Testis (tissue), 3 donors: ENCODE results near the gene PAXIP1. TPM values are rescaled to one million over a fixed set of nuclear protein-coding genes. Genes with fewer than 3 reads are reported as not detected.

Experiments used
- DNase-seq: peaks from one replicate; pipeline ENCODE4 v3.0.0-alpha.2; 2019
- H3K27ac ChIP-seq, 2 donors: fragments of 200-600 bp; sonication (generic); one replicate each; pipeline ENCODE4 v1.5.1; 2019
- H3K27me3 ChIP-seq: fragments of 200-600 bp; sonication (generic); one replicate; pipeline ENCODE4 v1.5.1; 2019
- H3K36me3 ChIP-seq: fragments of 200-600 bp; sonication (generic); one replicate; pipeline ENCODE4 v1.5.1; 2017; ENCODE audit warnings: low read depth; ENCODE audit errors: missing control alignments
- H3K4me1 ChIP-seq: fragments of 200-600 bp; sonication (generic); one replicate; pipeline ENCODE4 v1.5.1; 2019
- H3K4me3 ChIP-seq, 2 donors: fragments of 200-600 bp; sonication (generic); one replicate each; pipeline ENCODE4 v1.5.1; 2017 to 2019
- H3K9me3 ChIP-seq: fragments of 200-600 bp; sonication (generic); one replicate; pipeline ENCODE4 v1.5.1; 2017
- POLR2A ChIP-seq: fragments of 450-650 bp; IDR thresholded peaks from one replicate; pipeline ENCODE4 v1.6.1; 2017; ENCODE audit warnings: antibody characterized with exemption, mild to moderate bottlenecking, moderate library complexity
- WGBS, 2 donors: methylation state at CpG; one replicate each; pipeline ENCODE4 v1.1.5; 2018; 5-methylcytosine and 5-hydroxymethylcytosine counted together
- intact Hi-C: fragments of 100-400 bp; cut with DNase I; formaldehyde crosslinking; loops from one replicate; pipeline ENCODE4 v1.15.1; 2023; ENCODE audit warnings: low total_unique reads
- polyA plus RNA-seq: library from polyadenylated mRNA; stranded (reverse); fragments of 350-450 nt; fragmentation: Illumina TruSeq; extraction: RNeasy Lipid Tissue Mini Kit (QIAGEN cat#74804); gene quantifications from one replicate; pipeline ENCODE4 v1.2.3, GENCODE V29; 2014; ENCODE audit warnings: low read depth, low replicate concordance; ENCODE audit not compliant: insufficient read depth
- total RNA-seq, 2 donors: library from RNA; depleted of rRNA; stranded (reverse); fragments of >200 nt; gene quantifications; one replicate each; pipeline ENCODE4 v1.2.3, GENCODE V29; 2016
- TF ChIP-seq, protein P1 (sequence below), 3 experiments: fragments of 450-650 bp in 2 of 3; fragments of 200-600 bp in 1 of 3; sonication (generic) in 1 of 3; IDR thresholded peaks; one replicate each; pipeline ENCODE4 v1.5.1; 2016 to 2019; ENCODE audit warnings: antibody characterized with exemption in 3 of 3, mild to moderate bottlenecking in 2 of 3, moderate library complexity in 1 of 3

PAXIP1 gene
- total and polyA plus RNA-seq, 3 donors from 2014 or later: 24.2 to 39.4 (median 37.2) TPM

DNA sequence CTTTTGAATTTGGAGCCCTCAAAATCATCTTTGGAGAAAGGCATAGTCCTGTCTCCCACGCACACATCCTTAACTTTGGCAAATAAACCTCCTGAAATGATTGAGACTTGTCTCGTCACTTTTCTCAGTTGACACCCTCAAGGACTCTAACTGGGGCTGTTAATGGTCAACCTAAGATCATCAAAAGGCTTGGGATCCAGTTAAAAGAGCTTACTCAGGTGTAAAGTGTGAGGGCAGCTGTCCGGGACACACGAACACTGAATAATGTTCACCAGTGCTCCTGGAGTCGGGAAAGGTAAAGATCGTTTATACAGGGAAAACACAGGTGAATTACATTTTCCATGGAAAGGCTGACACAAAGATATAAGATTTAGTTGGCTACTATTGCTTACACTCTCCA, 84.7 kb downstream of the PAXIP1 start:
- Histone ChIP-seq H3K36me3 (no peaks in the 10 kb centered on the region), H3K4me1 (no peaks in the 10 kb centered on the region), H3K4me3 (no peak overlapping the region), H3K27me3 (no peaks in the 10 kb centered on the region), H3K9me3 (no peaks in the 10 kb centered on the region), H3K27ac (no peak overlapping the region)
- no peak for TF ChIP-seq POLR2A
- TF ChIP-seq, protein P1, sequence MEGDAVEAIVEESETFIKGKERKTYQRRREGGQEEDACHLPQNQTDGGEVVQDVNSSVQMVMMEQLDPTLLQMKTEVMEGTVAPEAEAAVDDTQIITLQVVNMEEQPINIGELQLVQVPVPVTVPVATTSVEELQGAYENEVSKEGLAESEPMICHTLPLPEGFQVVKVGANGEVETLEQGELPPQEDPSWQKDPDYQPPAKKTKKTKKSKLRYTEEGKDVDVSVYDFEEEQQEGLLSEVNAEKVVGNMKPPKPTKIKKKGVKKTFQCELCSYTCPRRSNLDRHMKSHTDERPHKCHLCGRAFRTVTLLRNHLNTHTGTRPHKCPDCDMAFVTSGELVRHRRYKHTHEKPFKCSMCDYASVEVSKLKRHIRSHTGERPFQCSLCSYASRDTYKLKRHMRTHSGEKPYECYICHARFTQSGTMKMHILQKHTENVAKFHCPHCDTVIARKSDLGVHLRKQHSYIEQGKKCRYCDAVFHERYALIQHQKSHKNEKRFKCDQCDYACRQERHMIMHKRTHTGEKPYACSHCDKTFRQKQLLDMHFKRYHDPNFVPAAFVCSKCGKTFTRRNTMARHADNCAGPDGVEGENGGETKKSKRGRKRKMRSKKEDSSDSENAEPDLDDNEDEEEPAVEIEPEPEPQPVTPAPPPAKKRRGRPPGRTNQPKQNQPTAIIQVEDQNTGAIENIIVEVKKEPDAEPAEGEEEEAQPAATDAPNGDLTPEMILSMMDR (IDR thresholded peaks at IDR 0.05): no peak
- no peak for DNase-seq
- WGBS, 2 donors: 79 to 82% methylated on average over 6 of the region's 6 CpGs
- intact Hi-C loops: no loop called here

- 78 to 83% methylated on average over 4 to 7 of the region's 7 CpGs for WGBS, 2 donors
- Histone ChIP-seq H3K4me1 (no peaks in the 10 kb centered on the region), H3K9me3 (no peaks in the 10 kb centered on the region), H3K36me3 (no peaks in the 10 kb centered on the region), H3K27me3 (no peaks in the 10 kb centered on the region), H3K27ac (no peak overlapping the region), H3K4me3 (no peak overlapping the region)
- no peak for DNase-seq
- TF ChIP-seq, protein P1 (IDR thresholded peaks at IDR 0.05): no peak
- no peak for TF ChIP-seq POLR2A
- intact Hi-C loops: no loop called here
Measured at GRCh38 chr7:154917808-154918160, 85.1 kb downstream of the PAXIP1 start.

DNA sequence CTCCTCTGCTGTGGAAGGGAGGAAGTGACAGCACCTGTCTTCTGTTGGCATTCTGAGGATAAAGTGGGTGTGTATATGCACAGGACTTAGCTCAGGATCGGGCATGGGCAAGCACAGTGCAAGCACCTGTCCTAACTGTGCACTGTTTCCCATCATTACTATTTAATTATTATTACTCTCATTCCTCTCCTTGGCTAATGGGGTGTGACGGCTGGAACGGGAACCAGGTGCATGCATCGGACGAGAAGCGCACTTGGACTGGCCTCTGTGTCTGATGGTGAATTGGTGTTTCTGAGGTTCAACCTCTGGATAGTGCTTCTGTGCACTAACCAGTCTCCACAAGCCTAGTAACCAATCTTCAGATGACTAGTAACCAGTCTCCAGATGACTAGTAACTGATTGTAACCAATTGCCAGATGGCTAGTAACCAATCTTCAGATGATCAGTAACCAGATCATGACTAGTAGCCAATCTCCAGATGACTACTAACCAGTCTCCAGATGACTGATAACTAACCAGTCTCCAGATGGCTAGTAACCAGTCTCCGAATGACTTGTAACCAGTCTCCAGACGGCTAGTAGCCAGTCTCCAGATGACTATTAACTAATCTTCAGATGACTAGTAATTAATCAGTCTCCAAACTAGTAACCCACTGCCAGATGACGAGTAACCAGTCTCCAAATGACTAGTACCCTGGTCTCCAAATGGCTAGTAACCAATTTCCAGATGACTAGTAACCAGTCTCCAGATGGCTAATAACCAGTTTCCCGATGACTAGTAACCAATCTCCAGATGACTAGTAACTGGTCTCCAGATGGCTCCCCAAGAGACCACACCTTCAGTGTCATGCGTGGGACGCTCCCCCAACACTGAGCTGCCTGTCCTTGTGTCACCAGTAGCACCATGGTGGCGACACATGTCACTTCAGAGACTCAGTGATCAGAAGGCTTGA, 85.8 kb downstream of the PAXIP1 start:
- no peak for DNase-seq
- no peak for TF ChIP-seq POLR2A
- TF ChIP-seq, protein P1 (IDR thresholded peaks at IDR 0.05): no peak
- Histone ChIP-seq H3K27me3 (no peaks in the 10 kb centered on the region), H3K9me3 (no peaks in the 10 kb centered on the region), H3K4me1 (no peaks in the 10 kb centered on the region), H3K36me3 (no peaks in the 10 kb centered on the region), H3K27ac (no peak overlapping the region), H3K4me3 (no peak overlapping the region)
- WGBS, 2 donors: 82 to 90% methylated on average over 12 to 13 of the region's 13 CpGs
- intact Hi-C loops: no loop called here

DNA sequence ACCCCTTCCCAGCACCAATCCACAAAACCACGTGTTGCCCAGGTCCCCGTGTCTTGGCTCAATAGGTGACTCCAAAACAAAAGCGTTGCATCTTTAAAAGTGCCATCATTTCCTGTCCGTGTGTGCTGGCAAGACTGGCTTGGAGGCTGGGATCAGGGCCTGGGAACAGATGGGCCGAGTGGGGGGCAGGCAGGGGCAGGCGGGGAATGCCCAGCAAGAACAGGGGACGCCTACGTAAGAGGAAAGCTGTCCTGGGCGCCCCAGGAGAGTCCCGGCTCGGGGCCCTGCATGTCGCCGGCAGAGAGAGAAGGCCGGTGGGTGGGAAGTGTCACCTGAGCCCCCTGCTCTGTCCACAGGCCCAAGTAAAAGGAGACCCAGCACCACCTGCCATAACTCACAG, 86.5 kb downstream of the PAXIP1 start:
- WGBS, 2 donors: 80 to 83% methylated on average over 14 of the region's 14 CpGs
- Histone ChIP-seq H3K36me3 (no peaks in the 10 kb centered on the region), H3K4me3 (no peak overlapping the region), H3K27ac (no peak overlapping the region), H3K4me1 (no peaks in the 10 kb centered on the region), H3K27me3 (no peaks in the 10 kb centered on the region), H3K9me3 (no peaks in the 10 kb centered on the region)
- intact Hi-C loops: no loop called here
- TF ChIP-seq, protein P1 (IDR thresholded peaks at IDR 0.05): no peak
- no peak for TF ChIP-seq POLR2A
- no peak for DNase-seq
